Suprapubic skin (tissue), 4 donors: ENCODE measurements around the gene EPB41L4A. TPM values are rescaled to one million over a fixed set of nuclear protein-coding genes. Genes with fewer than 3 reads are reported as not detected.

ENCODE experiments used
- DNase-seq, 2 donors: peaks; one replicate each; pipeline ENCODE4 v3.0.0-alpha.2; 2019; ENCODE audit warnings: low spot score in 2 of 2
- H3K27ac ChIP-seq: fragments of 200-600 bp; sonication (generic); one replicate; pipeline ENCODE4 v1.5.1; 2019
- H3K27me3 ChIP-seq: fragments of 200-600 bp; sonication (generic); one replicate; pipeline ENCODE4 v1.5.1; 2019
- H3K36me3 ChIP-seq: fragments of 200-600 bp; sonication (generic); one replicate; pipeline ENCODE4 v1.5.1; 2019
- H3K4me1 ChIP-seq: fragments of 200-600 bp; sonication (generic); one replicate; pipeline ENCODE4 v1.5.1; 2019
- H3K4me3 ChIP-seq: fragments of 200-600 bp; sonication (generic); one replicate; pipeline ENCODE4 v1.5.1; 2019; ENCODE audit warnings: mild to moderate bottlenecking
- H3K9me3 ChIP-seq: fragments of 200-600 bp; sonication (generic); one replicate; pipeline ENCODE4 v1.5.1; 2019
- EP300 ChIP-seq: sonication (generic); formaldehyde crosslinking; IDR thresholded peaks from one replicate; pipeline ENCODE4 v1.6.1; 2017; ENCODE audit warnings: antibody characterized with exemption
- POLR2A ChIP-seq, 2 donors: fragments of 450-650 bp; IDR thresholded peaks; one replicate each; pipeline ENCODE4 v1.6.1; 2017; ENCODE audit warnings: antibody characterized with exemption in 2 of 2, mild to moderate bottlenecking in 2 of 2, moderate library complexity in 2 of 2
- POLR2AphosphoS5 ChIP-seq, 3 donors: sonication (generic); formaldehyde crosslinking; IDR thresholded peaks; one replicate each; pipeline ENCODE4 v1.6.1; 2017; ENCODE audit warnings: antibody characterized with exemption in 3 of 3
- WGBS: methylation state at CpG from one replicate; pipeline ENCODE4 v1.1.5; 2018; 5-methylcytosine and 5-hydroxymethylcytosine counted together
- total RNA-seq, 4 donors: library from RNA; depleted of rRNA; stranded (reverse); fragments of >200 nt; gene quantifications; one replicate each; pipeline ENCODE4 v1.1.0, GENCODE V29; 2016
- TF ChIP-seq, protein P1 (sequence below), 2 donors: fragments of 200-600 bp in 1 of 2; fragments of 450-650 bp in 1 of 2; sonication (generic) in 1 of 2; IDR thresholded peaks; one replicate each; pipeline ENCODE4 v1.5.1; 2016 to 2019; ENCODE audit warnings: antibody characterized with exemption in 2 of 2, mild to moderate bottlenecking in 1 of 2, moderate library complexity in 1 of 2

Gene EPB41L4A
- total RNA-seq, 4 donors from 2014 or later: 8.5 to 31.9 (median 12.8) TPM

DNA sequence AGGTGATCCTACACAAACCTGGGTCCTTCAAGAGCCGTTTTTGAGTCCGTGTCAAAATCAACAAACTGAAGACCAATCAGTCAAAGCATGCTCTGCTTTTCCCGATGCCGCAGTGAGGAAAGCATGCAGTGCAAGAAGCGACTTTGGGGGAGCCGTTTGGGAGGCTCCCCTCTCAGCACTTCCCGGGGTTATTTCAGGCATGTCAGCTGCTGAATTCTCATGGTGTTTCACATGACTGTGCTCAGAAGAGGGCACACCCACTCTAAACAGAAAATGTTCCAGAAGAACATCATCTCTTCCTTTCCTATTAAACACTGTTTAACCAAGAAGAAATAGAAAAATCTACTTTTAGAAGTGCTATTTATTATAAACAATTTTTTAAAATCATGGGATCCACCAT, 125.5 kb downstream of the EPB41L4A start:
- DNase-seq: no peak
- WGBS: 77% methylated on average over 7 of the region's 7 CpGs
- TF ChIP-seq EP300 (no peak), POLR2AphosphoS5 (IDR thresholded peaks at IDR 0.05) (no peak), POLR2A (IDR thresholded peaks at IDR 0.05) (no peak)
- TF ChIP-seq, protein P1, sequence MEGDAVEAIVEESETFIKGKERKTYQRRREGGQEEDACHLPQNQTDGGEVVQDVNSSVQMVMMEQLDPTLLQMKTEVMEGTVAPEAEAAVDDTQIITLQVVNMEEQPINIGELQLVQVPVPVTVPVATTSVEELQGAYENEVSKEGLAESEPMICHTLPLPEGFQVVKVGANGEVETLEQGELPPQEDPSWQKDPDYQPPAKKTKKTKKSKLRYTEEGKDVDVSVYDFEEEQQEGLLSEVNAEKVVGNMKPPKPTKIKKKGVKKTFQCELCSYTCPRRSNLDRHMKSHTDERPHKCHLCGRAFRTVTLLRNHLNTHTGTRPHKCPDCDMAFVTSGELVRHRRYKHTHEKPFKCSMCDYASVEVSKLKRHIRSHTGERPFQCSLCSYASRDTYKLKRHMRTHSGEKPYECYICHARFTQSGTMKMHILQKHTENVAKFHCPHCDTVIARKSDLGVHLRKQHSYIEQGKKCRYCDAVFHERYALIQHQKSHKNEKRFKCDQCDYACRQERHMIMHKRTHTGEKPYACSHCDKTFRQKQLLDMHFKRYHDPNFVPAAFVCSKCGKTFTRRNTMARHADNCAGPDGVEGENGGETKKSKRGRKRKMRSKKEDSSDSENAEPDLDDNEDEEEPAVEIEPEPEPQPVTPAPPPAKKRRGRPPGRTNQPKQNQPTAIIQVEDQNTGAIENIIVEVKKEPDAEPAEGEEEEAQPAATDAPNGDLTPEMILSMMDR (IDR thresholded peaks at IDR 0.05): no peak
- Histone ChIP-seq H3K4me3 (no peak overlapping the region), H3K27me3 (no peaks in the 10 kb centered on the region), H3K27ac (no peak overlapping the region), H3K4me1 (no peaks in the 10 kb centered on the region), H3K36me3 (no peaks in the 10 kb centered on the region), H3K9me3 (peaks cover 6% of the 10 kb centered on the region)

DNA sequence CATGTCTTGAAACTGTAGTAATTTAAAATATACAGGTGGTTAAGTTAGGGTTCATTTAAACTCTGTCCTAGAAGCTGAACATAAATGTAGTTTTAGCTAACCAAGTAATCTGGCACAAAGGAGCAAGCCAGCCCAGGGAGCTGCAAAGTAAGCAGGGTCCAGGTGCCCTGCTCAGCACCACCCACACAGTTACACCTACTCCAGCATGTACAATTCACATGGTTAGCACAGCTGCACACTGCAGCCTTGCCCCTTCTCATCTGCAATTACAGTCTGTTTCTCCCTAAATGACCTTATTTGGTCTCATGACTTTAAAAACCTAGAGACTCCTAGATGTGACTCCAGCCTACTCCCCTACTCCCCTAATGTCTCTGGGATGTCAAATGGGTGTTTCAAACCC, 128.4 kb downstream of the EPB41L4A start:
- Histone ChIP-seq H3K9me3 (no peaks in the 10 kb centered on the region), H3K4me3 (no peak overlapping the region), H3K36me3 (no peaks in the 10 kb centered on the region), H3K4me1 (no peaks in the 10 kb centered on the region), H3K27ac (no peak overlapping the region), H3K27me3 (no peaks in the 10 kb centered on the region)
- TF ChIP-seq, protein P1 (IDR thresholded peaks at IDR 0.05): no peak
- TF ChIP-seq POLR2A (IDR thresholded peaks at IDR 0.05) (no peak), POLR2AphosphoS5 (IDR thresholded peaks at IDR 0.05) (no peak), EP300 (no peak)
- no peak for DNase-seq

DNA sequence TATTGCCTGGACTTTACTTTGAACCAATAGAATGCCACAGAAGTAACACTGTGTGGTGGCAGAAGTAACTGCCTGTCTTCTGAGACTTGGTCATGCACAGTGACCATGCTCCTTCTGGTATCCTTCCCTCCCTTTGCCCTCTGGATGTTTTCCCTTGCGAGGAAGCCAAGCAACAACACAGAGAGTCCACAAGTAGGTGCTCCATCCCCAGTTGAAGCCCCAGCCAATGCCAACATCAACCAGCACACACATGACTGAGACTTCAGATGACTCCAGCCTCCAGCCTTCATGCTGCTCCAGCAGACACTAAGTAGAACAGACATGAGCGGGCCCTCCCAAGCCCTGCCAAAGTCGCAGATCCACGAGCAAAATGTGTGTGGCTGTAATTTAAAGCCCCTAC, 129.6 kb downstream of the EPB41L4A start:
- Histone ChIP-seq H3K9me3 (no peaks in the 10 kb centered on the region), H3K36me3 (no peaks in the 10 kb centered on the region), H3K27ac (no peak overlapping the region), H3K27me3 (no peaks in the 10 kb centered on the region), H3K4me3 (no peak overlapping the region), H3K4me1 (no peaks in the 10 kb centered on the region)
- no peak for DNase-seq
- TF ChIP-seq POLR2AphosphoS5 (IDR thresholded peaks at IDR 0.05) (no peak), EP300 (no peak), POLR2A (IDR thresholded peaks at IDR 0.05) (no peak)
- TF ChIP-seq, protein P1 (IDR thresholded peaks at IDR 0.05): no peak
- whole genome bisulfite sequencing: 89% methylated on average over 4 of the region's 4 CpGs

DNA sequence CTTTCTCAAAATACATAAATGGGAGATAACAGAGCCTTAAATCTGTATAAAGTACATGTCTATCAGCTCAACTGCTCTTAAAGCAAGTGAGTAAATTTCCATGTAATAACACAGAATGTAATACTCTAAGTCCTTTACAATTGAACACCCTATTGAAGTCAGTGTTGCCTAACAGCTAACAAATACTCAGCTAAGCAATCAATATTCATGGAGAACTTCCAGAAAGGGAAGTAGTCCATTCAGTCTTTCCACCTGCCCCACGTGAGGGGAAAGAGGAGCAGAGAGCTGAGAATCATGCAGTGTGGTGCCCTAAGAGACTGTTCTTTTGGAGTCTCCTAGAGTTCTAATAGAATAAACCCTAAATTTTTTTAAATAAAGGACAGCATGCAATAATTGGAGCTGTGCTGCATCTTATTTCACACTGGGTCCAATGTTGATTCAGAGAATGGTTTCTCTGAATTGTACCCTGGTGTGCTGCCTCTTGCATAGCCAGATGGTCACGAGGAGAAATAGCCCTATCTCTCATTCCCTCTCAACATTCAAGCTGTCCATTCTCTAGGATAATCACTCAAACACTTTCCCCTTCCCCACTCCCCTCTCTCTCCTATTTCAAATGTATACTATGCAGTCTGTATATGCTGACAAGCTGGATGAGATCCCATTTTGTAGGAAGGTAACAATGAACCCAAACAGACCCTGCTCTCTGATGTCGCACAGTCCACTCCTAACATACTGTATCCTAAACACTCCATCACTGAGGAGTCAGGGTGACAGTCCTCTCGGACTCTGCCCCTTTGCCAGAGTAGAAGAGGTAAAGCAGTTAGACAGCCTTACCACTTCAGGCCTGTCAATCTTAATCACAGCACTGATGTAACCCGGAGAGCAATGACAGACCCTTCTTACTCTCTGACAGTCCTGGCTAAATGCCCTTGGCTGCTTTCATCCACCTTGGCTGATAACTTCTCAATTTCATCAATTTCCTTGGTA, 134.8 kb downstream of the EPB41L4A start:
- Histone ChIP-seq H3K4me1 (no peaks in the 10 kb centered on the region), H3K27ac (no peak overlapping the region), H3K4me3 (no peak overlapping the region), H3K27me3 (no peaks in the 10 kb centered on the region), H3K9me3 (no peaks in the 10 kb centered on the region), H3K36me3 (no peaks in the 10 kb centered on the region)
- DNase-seq: no peak
- TF ChIP-seq POLR2AphosphoS5 (IDR thresholded peaks at IDR 0.05): no peak
- no peak for TF ChIP-seq POLR2A (IDR thresholded peaks at IDR 0.05)
- TF ChIP-seq, protein P1 (IDR thresholded peaks at IDR 0.05): no peak
- TF ChIP-seq EP300: no peak
- WGBS: 89% methylated on average over 5 of the region's 5 CpGs

DNA sequence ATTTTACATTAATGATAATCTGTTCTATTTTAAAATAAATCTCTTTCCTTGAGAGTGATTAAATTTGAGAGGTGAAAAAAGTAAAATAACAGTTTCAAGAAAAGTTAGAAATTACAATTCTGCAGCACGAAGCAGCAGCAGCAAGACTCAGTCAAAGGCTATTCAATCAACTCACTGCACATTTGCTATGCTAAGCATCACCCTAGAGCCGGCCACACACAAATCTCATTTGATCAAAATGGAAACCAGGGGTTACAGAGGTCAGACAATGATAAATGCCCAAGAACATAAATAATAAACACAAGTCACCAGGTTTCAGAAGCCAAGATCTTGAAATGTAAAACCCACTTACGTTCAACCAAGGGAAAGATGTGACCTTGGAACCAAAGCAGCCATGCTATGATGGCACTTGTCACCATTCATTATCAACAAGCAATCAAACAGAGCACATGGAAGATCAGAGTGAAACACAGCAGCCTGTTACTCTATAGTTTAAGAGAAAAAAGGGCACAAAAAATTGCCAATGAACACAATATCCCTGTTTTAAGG, 136.0 kb downstream of the EPB41L4A start:
- Histone ChIP-seq H3K27me3 (no peaks in the 10 kb centered on the region), H3K36me3 (no peaks in the 10 kb centered on the region), H3K4me3 (no peak overlapping the region), H3K27ac (no peak overlapping the region), H3K4me1 (no peaks in the 10 kb centered on the region), H3K9me3 (no peaks in the 10 kb centered on the region)
- TF ChIP-seq EP300: no peak
- TF ChIP-seq POLR2A (IDR thresholded peaks at IDR 0.05): no peak
- TF ChIP-seq, protein P1 (IDR thresholded peaks at IDR 0.05): no peak
- TF ChIP-seq POLR2AphosphoS5 (IDR thresholded peaks at IDR 0.05): no peak
- WGBS: 83% methylated on average over 3 of the region's 3 CpGs
- DNase-seq: no peak
